Lung (tissue), 12 donors: ENCODE data around the gene ZMYND12. TPM values are rescaled to one million over a fixed set of nuclear protein-coding genes. Genes with fewer than 3 reads are reported as not detected.

ENCODE experiments used
- ATAC-seq: fragments of 200-7000 bp; cut with Tn5 transposase; one replicate; pipeline ENCODE4 v1.9.1; 2020; ENCODE audit warnings: moderate number of reproducible peaks; ENCODE audit not compliant: insufficient read depth, low FRiP score
- DNase-seq, 3 donors: peaks; one replicate each; pipeline ENCODE4 v3.0.0-alpha.2; 2013 to 2017
- H3K27ac ChIP-seq, 2 donors: one replicate each; pipeline ENCODE4 v1.5.1; 2013; ENCODE audit warnings: mild to moderate bottlenecking in 2 of 2, moderate library complexity in 2 of 2, control low read depth in 1 of 2, inconsistent platforms in 1 of 2, low read depth in 1 of 2, low read length in 1 of 2
- H3K27me3 ChIP-seq, 3 donors: one replicate each; pipeline ENCODE4 v1.5.1; 2013; ENCODE audit warnings: low read length in 2 of 3; ENCODE audit not compliant: control insufficient read depth in 3 of 3, insufficient read depth in 3 of 3
- H3K36me3 ChIP-seq, 4 donors: one replicate each; pipeline ENCODE4 v1.5.1; 2013; ENCODE audit warnings: low read length in 4 of 4, mild to moderate bottlenecking in 1 of 4, moderate library complexity in 1 of 4; ENCODE audit not compliant: control insufficient read depth in 4 of 4, insufficient read depth in 4 of 4
- H3K4me1 ChIP-seq, 5 donors: one replicate each; pipeline ENCODE4 v1.5.1; 2013; ENCODE audit warnings: low read length in 5 of 5, mild to moderate bottlenecking in 2 of 5, moderate library complexity in 1 of 5; ENCODE audit not compliant: control insufficient read depth in 5 of 5, insufficient read depth in 5 of 5
- H3K4me3 ChIP-seq: one replicate; pipeline ENCODE4 v1.5.1; 2013; ENCODE audit warnings: mild to moderate bottlenecking, control low read depth, moderate library complexity
- H3K9ac ChIP-seq, 2 donors: one replicate each; pipeline ENCODE4 v1.5.1; 2013; ENCODE audit warnings: low read length in 2 of 2, control low read depth in 1 of 2; ENCODE audit not compliant: insufficient read depth in 1 of 2
- H3K9me3 ChIP-seq, 4 donors: one replicate each; pipeline ENCODE4 v1.5.1; 2013; ENCODE audit warnings: low read length in 3 of 4, mild to moderate bottlenecking in 1 of 4, moderate library complexity in 1 of 4; ENCODE audit not compliant: control insufficient read depth in 4 of 4, insufficient read depth in 3 of 4
- CTCF ChIP-seq: IDR thresholded peaks from 2 replicates; pipeline ENCODE4 v1.5.1; 2012; ENCODE audit warnings: mild to moderate bottlenecking; ENCODE audit errors: control extremely low read depth, extremely low read depth
- WGBS, 2 donors: extraction: QIAGEN DNeasy Blood & Tissue Kit; methylation state at CpG; one replicate each; pipeline ENCODE4 v1.1.7; 2013; 5-methylcytosine and 5-hydroxymethylcytosine counted together
- polyA plus RNA-seq, 2 donors: library from polyadenylated mRNA; stranded (reverse); fragments of 200-250 nt; gene quantifications; one replicate each; pipeline ENCODE4 v1.2.1, GENCODE V29; 2013
- total RNA-seq, 2 donors: library from RNA; depleted of rRNA in 1 of 2; stranded (reverse); fragments of >200 nt in 1 of 2; gene quantifications; one replicate each; pipeline ENCODE4 v1.2.1, GENCODE V29; 2014 to 2021
- donor health status: control.
- donor health status: control.
- donor health status: Bipolar disorder and iron deficiency.
- donor health status: healthy.
- donor health status: DM: yes; HTN: yes; CAD: no.

The ZMYND12 gene
- total and polyA plus RNA-seq, 4 donors = 3.9 to 9.1 (median 6.0) TPM

GRCh38 chr1:42490237-42490636, 34.4 kb upstream of the ZMYND12 start:
- Histone ChIP-seq H3K4me1 (no peaks in the 10 kb centered on the region), H3K27ac (no peak overlapping the region), H3K36me3 (peaks cover 0 to 2% (median 0%) of the 10 kb centered on the region in 4 donors), H3K9me3 (no peaks in the 10 kb centered on the region), H3K4me3 (no peak overlapping the region), H3K27me3 (no peaks in the 10 kb centered on the region), H3K9ac (no peak overlapping the region)
- no peak for ATAC-seq
- 98 to 99% methylated on average over 3 of the region's 3 CpGs for WGBS, 2 donors
- no peak for TF ChIP-seq CTCF
- DNase-seq = no peak

GRCh38 chr1:42484382-42484781, 28.6 kb upstream of the ZMYND12 start:
- no peak overlapping the region for H3K27ac ChIP-seq

DNA sequence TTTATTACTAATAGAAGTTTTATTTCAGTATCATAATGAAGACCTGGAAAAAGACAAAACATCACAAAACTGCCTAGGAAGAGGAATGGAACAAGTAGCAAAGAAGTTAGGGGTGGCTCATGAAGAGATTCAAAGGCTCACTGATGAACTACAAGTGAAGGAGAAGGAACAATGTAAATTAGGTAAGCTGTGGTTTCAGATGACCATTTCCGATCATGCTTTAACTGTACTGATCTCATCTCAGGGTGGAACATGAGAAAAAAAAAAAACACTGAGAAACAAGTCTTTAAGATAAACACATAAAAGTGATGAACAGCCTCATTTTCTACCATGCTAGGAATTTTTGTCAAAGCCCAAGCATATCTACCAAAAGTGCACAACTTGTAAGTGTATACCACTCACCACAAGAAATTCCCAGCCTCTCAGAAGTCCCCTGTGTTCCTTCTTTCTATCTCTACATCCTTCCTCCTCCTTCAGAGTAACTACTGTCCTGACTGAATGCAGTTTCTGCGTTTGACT, 26.9 kb upstream of the ZMYND12 start:
- peaks cover 0 to 9% (median 6%) of the 10 kb centered on the region in 4 donors for H3K36me3 ChIP-seq
- 81 to 88% methylated on average over 2 of the region's 2 CpGs for WGBS, 2 donors
- no peak overlapping the region for H3K4me3 ChIP-seq
- DNase-seq (no peak), ATAC-seq (no peak)
- no peaks in the 10 kb centered on the region for H3K27me3 ChIP-seq
- no peak for TF ChIP-seq CTCF
- no peak overlapping the region for H3K27ac ChIP-seq
- no peak overlapping the region for H3K9ac ChIP-seq
- H3K9me3 ChIP-seq = no peaks in the 10 kb centered on the region
- H3K4me1 ChIP-seq = peaks cover 0 to under 1% (median 0%) of the 10 kb centered on the region in 5 donors

More at GRCh38 chr1:42484382-42484781, 28.6 kb upstream of the ZMYND12 start:
- no peak for TF ChIP-seq CTCF
- no peak overlapping the region for H3K4me3 ChIP-seq
- H3K27me3 ChIP-seq = no peaks in the 10 kb centered on the region
- H3K4me1 ChIP-seq = no peaks in the 10 kb centered on the region
- no peak for DNase-seq
- WGBS, 2 donors = 80 to 91% methylated on average over 2 of the region's 2 CpGs
- no peaks in the 10 kb centered on the region for H3K9me3 ChIP-seq
- peaks cover 0 to 9% (median 6%) of the 10 kb centered on the region in 4 donors for H3K36me3 ChIP-seq
- no peak overlapping the region for H3K9ac ChIP-seq
- ATAC-seq = no peak

DNA sequence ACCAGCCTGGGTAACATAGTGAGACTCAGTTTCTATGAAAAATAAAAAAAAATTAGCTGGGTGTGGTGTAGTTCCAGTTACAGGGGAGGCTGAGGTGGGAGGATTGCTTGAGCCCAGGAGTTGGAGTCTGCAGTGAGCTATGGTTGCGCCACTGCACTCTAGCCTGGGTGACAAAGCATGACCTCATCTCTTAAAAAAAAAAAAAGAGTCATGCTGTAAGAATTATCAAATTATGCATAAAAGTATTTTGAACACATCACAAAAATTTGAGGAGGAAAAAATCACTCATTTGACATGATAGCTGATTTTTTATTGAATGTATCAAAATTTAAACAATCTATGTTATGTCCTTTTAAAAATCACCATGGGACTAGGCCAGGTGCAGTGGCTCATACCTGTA, 25.1 kb upstream of the ZMYND12 start:
- Histone ChIP-seq H3K9me3 (no peaks in the 10 kb centered on the region), H3K36me3 (peaks cover 0 to 9% (median 5%) of the 10 kb centered on the region in 4 donors), H3K27ac (no peak overlapping the region), H3K4me3 (no peak overlapping the region), H3K4me1 (peaks cover 0 to 7% (median 0%) of the 10 kb centered on the region in 5 donors), H3K9ac (no peak overlapping the region), H3K27me3 (no peaks in the 10 kb centered on the region)
- TF ChIP-seq CTCF = no peak
- no peak for ATAC-seq
- DNase-seq = no peak
- WGBS, 2 donors = 96 to 100% methylated on average over 1 of the region's 1 CpG
